ENCODE data around the gene ALDH1B1.

The ALDH1B1 gene

GRCh38 chr9:38404314-38404713 lies 11.8 kb downstream of the ALDH1B1 start:
- no peak overlapping the region for H3K4me3 ChIP-seq (ENCODE audit: low read length, poor library complexity, severe bottlenecking)

GRCh38 chr9:38405785-38406184 lies 13.3 kb downstream of the ALDH1B1 start:
- no peaks in the 10 kb centered on the region for H3K36me3 ChIP-seq (ENCODE audit: insufficient read depth, low read length)
- no peaks in the 10 kb centered on the region for H3K9me2 ChIP-seq (replicated peaks; ENCODE audit: low read depth, low read length)
- no peaks in the 10 kb centered on the region for H3F3A ChIP-seq (ENCODE audit: low read depth)
- no peak overlapping the region for H2AFZ ChIP-seq (ENCODE audit: low read length)
- H3K4me1 ChIP-seq (ENCODE audit: insufficient read depth, low read length, poor library complexity, severe bottlenecking): no peaks in the 10 kb centered on the region
- no peak overlapping the region for H3K9ac ChIP-seq (ENCODE audit: low read depth, low read length, poor library complexity, severe bottlenecking)
- no peak overlapping the region for H3K4me2 ChIP-seq (ENCODE audit: low read depth, low read length, poor library complexity, severe bottlenecking)
- TF ChIP-seq CTCF (conservative IDR thresholded peaks at IDR 0.05; ENCODE audit: low read length) (no peak), EZH2phosphoT487 (IDR thresholded peaks at IDR 0.05; ENCODE audit: borderline replicate concordance) (no peak)
- no peak overlapping the region for H3K4me3 ChIP-seq (ENCODE audit: low read length, poor library complexity, severe bottlenecking)
- H3K27me3 ChIP-seq (ENCODE audit: insufficient read depth, low read length, poor library complexity, severe bottlenecking): no peaks in the 10 kb centered on the region
- H3K79me2 ChIP-seq (ENCODE audit: insufficient read depth, low read length): no peaks in the 10 kb centered on the region
- no peaks in the 10 kb centered on the region for H3K9me3 ChIP-seq (ENCODE audit: insufficient read depth, low read depth, low read length)
- no peaks in the 10 kb centered on the region for H4K20me1 ChIP-seq (ENCODE audit: insufficient read depth, low read length, poor library complexity, severe bottlenecking)

More at GRCh38 chr9:38404314-38404713, 11.8 kb downstream of the ALDH1B1 start:
- Histone ChIP-seq H2AFZ (ENCODE audit: low read length) (no peak overlapping the region), H3K4me1 (ENCODE audit: insufficient read depth, low read length, poor library complexity, severe bottlenecking) (no peaks in the 10 kb centered on the region), H3K9me2 (replicated peaks; ENCODE audit: low read depth, low read length) (no peaks in the 10 kb centered on the region), H3K79me2 (ENCODE audit: insufficient read depth, low read length) (no peaks in the 10 kb centered on the region), H3K4me2 (ENCODE audit: low read depth, low read length, poor library complexity, severe bottlenecking) (no peak overlapping the region), H3K27me3 (ENCODE audit: insufficient read depth, low read length, poor library complexity, severe bottlenecking) (no peaks in the 10 kb centered on the region), H4K20me1 (ENCODE audit: insufficient read depth, low read length, poor library complexity, severe bottlenecking) (no peaks in the 10 kb centered on the region), H3F3A (ENCODE audit: low read depth) (no peaks in the 10 kb centered on the region), H3K9me3 (ENCODE audit: insufficient read depth, low read depth, low read length) (no peaks in the 10 kb centered on the region), H3K9ac (ENCODE audit: low read depth, low read length, poor library complexity, severe bottlenecking) (no peak overlapping the region), H3K36me3 (ENCODE audit: insufficient read depth, low read length) (no peaks in the 10 kb centered on the region)
- TF ChIP-seq EZH2phosphoT487 (IDR thresholded peaks at IDR 0.05; ENCODE audit: borderline replicate concordance) (no peak), CTCF (conservative IDR thresholded peaks at IDR 0.05; ENCODE audit: low read length) (no peak)

- no peaks in the 10 kb centered on the region for H3K9me3 ChIP-seq (ENCODE audit: insufficient read depth, low read depth, low read length)
- H3K9ac ChIP-seq (ENCODE audit: low read depth, low read length, poor library complexity, severe bottlenecking): no peak overlapping the region
These were observed 14.1 kb downstream of the ALDH1B1 start for GRCh38 chr9:38406476-38407186.

More at GRCh38 chr9:38406476-38407186, 14.1 kb downstream of the ALDH1B1 start:
- Histone ChIP-seq H3K36me3 (ENCODE audit: insufficient read depth, low read length) (no peaks in the 10 kb centered on the region), H2AFZ (ENCODE audit: low read length) (no peak overlapping the region), H3K4me1 (ENCODE audit: insufficient read depth, low read length, poor library complexity, severe bottlenecking) (no peaks in the 10 kb centered on the region), H3F3A (ENCODE audit: low read depth) (no peaks in the 10 kb centered on the region), H3K4me3 (ENCODE audit: low read length, poor library complexity, severe bottlenecking) (no peak overlapping the region), H3K4me2 (ENCODE audit: low read depth, low read length, poor library complexity, severe bottlenecking) (no peak overlapping the region), H4K20me1 (ENCODE audit: insufficient read depth, low read length, poor library complexity, severe bottlenecking) (no peaks in the 10 kb centered on the region), H3K79me2 (ENCODE audit: insufficient read depth, low read length) (no peaks in the 10 kb centered on the region), H3K9me2 (replicated peaks; ENCODE audit: low read depth, low read length) (no peaks in the 10 kb centered on the region), H3K27me3 (ENCODE audit: insufficient read depth, low read length, poor library complexity, severe bottlenecking) (no peaks in the 10 kb centered on the region)
- TF ChIP-seq EZH2phosphoT487 (IDR thresholded peaks at IDR 0.05; ENCODE audit: borderline replicate concordance) (no peak), CTCF (conservative IDR thresholded peaks at IDR 0.05; ENCODE audit: low read length) (no peak)
